NT2/D1 (cell line): ENCODE data around the gene NEO1.

Experiments used
- SUZ12 ChIP-seq: IDR thresholded peaks from 2 replicates; pipeline ENCODE4 v1.6.1; 2011; ENCODE audit not compliant: insufficient read length, insufficient read depth; ENCODE audit errors: extremely low read depth
- YY1 ChIP-seq: IDR thresholded peaks from 2 replicates; pipeline ENCODE4 v1.6.1; 2011; ENCODE audit not compliant: insufficient read length, insufficient read depth
- ZNF274 ChIP-seq: IDR thresholded peaks from 2 replicates; pipeline ENCODE4 v1.6.1; 2011; ENCODE audit warnings: mild to moderate bottlenecking, low read depth, low read length

DNA sequence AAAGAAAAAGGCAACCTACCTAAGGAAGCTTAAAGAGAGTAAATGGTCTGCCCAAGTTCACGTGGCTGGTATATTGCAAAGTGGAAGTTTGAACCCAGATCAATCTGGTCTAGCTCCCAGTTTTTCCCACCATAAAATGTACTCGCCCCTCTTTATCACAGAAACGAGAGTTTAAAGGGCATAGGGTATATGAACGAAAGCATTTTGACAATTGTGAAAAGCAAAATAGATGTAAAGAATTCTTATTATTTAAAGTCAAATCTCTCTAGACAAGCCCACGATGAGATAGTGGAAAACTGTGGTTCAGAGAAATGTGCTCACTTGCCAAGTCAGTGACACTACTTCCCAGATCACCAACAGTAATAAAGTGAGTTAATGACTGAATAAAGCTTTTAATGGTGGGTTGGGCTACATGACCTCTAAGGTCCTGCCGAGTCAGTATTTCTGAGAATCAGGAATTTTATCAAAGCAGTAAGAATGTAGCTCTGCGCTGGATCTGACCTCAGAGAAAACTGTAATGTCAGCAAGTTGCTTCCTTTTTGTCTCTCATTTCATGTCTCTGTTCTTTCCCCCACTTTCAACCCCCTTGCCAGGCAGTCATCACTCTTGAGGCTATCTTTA is 23.3 kb upstream of the NEO1 start:
- TF ChIP-seq YY1 (no peak), ZNF274 (no peak), SUZ12 (no peak)
